ENCODE measurements around the gene INSRR. TPM values are rescaled to one million over a fixed set of nuclear protein-coding genes. Genes with fewer than 3 reads are reported as not detected.

The INSRR gene
- total and polyA plus RNA-seq, 2 of the 4 experiments (the other 2 are of a cell fraction), result not detected

- H3K4me2 ChIP-seq (ENCODE audit: low read depth, low read length), result no peak overlapping the region
- H2BK15ac ChIP-seq (ENCODE audit: low read depth, low read length), result no peak overlapping the region
- no peak overlapping the region for H3K4ac ChIP-seq (ENCODE audit: low read depth, low read length)
- no peaks in the 10 kb centered on the region for H3K36me3 ChIP-seq (ENCODE audit: control insufficient read depth, insufficient read depth, low read length)
- no peak overlapping the region for H3K56ac ChIP-seq (ENCODE audit: extremely low read depth, insufficient read depth, low read length)
- no peak for TF ChIP-seq RCOR1 (IDR thresholded peaks at IDR 0.05; ENCODE audit: insufficient replicate concordance, low read length)
- no peak for TF ChIP-seq FOS (IDR thresholded peaks at IDR 0.05; ENCODE audit: low read depth, low read length)
- no peak for TF ChIP-seq RFX5 (IDR thresholded peaks at IDR 0.05; ENCODE audit: low read depth, low read length)
- no peak for TF ChIP-seq MAFK (IDR thresholded peaks at IDR 0.05; ENCODE audit: low read depth, low read length)
- no peak for TF ChIP-seq NFE2L2 (IDR thresholded peaks at IDR 0.05; ENCODE audit: low read depth, low read length)
- CTCF ChIA-PET, result interaction anchor here (1.1 to 1.2 kb wide), 3 partner anchors 20 to 82 kb away, joined by 4 read pairs; no protein-coding TSS in a partner anchor
- no peak overlapping the region for H2BK5ac ChIP-seq (ENCODE audit: low read depth, low read length, poor library complexity, severe bottlenecking)
- ATAC-seq (ENCODE audit: low read depth) (no peak), DNase-seq (no peak)
- no peak overlapping the region for H4K5ac ChIP-seq (ENCODE audit: low read depth, low read length)
- H3K27ac ChIP-seq (ENCODE audit: insufficient read depth, low read length), result no peak overlapping the region
- no peak overlapping the region for H2AFZ ChIP-seq (replicated peaks; ENCODE audit: low read length, poor library complexity)
- dilution Hi-C loops (cut with HindIII; ENCODE audit: low sequenced_read_pairs, unreplicated experiment), result no loop called here
- no peak overlapping the region for H2AK9ac ChIP-seq (replicated peaks; ENCODE audit: low read depth, low read length, poor library complexity)
- no peak overlapping the region for H3K14ac ChIP-seq (replicated peaks; ENCODE audit: low read depth, low read length)
- H4K20me1 ChIP-seq (ENCODE audit: insufficient read depth, low read length), result peaks cover 4% of the 10 kb centered on the region; the same call in 1 of the 2 replicates
- H4K91ac ChIP-seq (ENCODE audit: insufficient read depth, low read depth, low read length), result no peak overlapping the region
- H3K4me3 ChIP-seq (ENCODE audit: insufficient read depth, low read depth, low read length), result no peak overlapping the region
- POLR2A ChIA-PET (ENCODE audit: unreplicated experiment), result no interaction called here
- intact Hi-C loops (cut with micrococcal nuclease), result no loop called here
- no peak overlapping the region for H2BK120ac ChIP-seq (ENCODE audit: low read depth, low read length)
- in situ Hi-C loops (cut with MboI; ENCODE audit: low sequenced_read_pairs), result loop anchor here (10.0 kb wide), 1 partner anchor 186 kb away; no protein-coding TSS in a partner anchor
- peaks cover 93% of the 10 kb centered on the region for H3K27me3 ChIP-seq (ENCODE audit: control insufficient read depth, insufficient read depth, low read length)
- H2BK20ac ChIP-seq (ENCODE audit: low read depth, low read length), result no peak overlapping the region
- H3K9me3 ChIP-seq (ENCODE audit: control insufficient read depth, insufficient read depth, low read length), result no peaks in the 10 kb centered on the region
- no peak overlapping the region for H3K18ac ChIP-seq (ENCODE audit: low read depth, low read length)
- no peaks in the 10 kb centered on the region for H3K79me1 ChIP-seq (ENCODE audit: low read depth in 1 of 2, low read length in 2 of 2)
- WGBS, 2 experiments (ENCODE audit: extremely low coverage in 2 of 2, insufficient read length in 1 of 2), result no CpG with 5 or more reads among the region's 5 CpGs
- no peak overlapping the region for H4K8ac ChIP-seq (ENCODE audit: low read depth in 2 of 2, low read length in 2 of 2)
- no peak overlapping the region for H2AK5ac ChIP-seq (ENCODE audit: low read depth, low read length)
- BruUV-seq (replicated peaks), result no TSS peak
- no peak overlapping the region for H3K9ac ChIP-seq (ENCODE audit: low read depth, low read length)
- H3K4me1 ChIP-seq (ENCODE audit: control insufficient read depth, insufficient read depth, low read length), result no peaks in the 10 kb centered on the region
- no peak overlapping the region for H3K23ac ChIP-seq (ENCODE audit: low read depth, low read length)
- no peaks in the 10 kb centered on the region for H3K9me1 ChIP-seq (ENCODE audit: insufficient read depth, low read length)
Observed at GRCh38 chr1:156880473-156880872, 21.6 kb upstream of the INSRR start.

All from IMR-90 (cell line).